H1 (cell line): Measurements from ENCODE around the gene PHOSPHO1.
A peak's percentile ranks its signal among the peaks of the same experiment; 100 is the strongest.

Source experiments
- CEBPB ChIP-seq: IDR thresholded peaks from 2 replicates; pipeline ENCODE4 v1.6.1; 2012; ENCODE audit warnings: low read depth, low read length
- CHD2 ChIP-seq: IDR thresholded peaks from 2 replicates; pipeline ENCODE4 v1.6.1; 2012; ENCODE audit warnings: low read length, improper control_type of control experiment
- CTCF ChIP-seq, 3 experiments: IDR thresholded peaks; 1 replicate in 2 of 3; 2 replicates in 1 of 3; pipeline versions ENCODE4 v1.5.1 to v1.6.1; 2011; ENCODE audit warnings: low read length in 3 of 3, mild to moderate bottlenecking in 3 of 3, inconsistent platforms in 2 of 3, low read depth in 1 of 3, moderate library complexity in 1 of 3; ENCODE audit not compliant: insufficient read depth in 1 of 3; ENCODE audit errors: control extremely low read depth in 1 of 3
- HDAC6 ChIP-seq: IDR thresholded peaks from one replicate; pipeline ENCODE4 v1.7.1; 2012; ENCODE audit warnings: low read depth, mild to moderate bottlenecking, inconsistent platforms, low read length, moderate library complexity
- JUND ChIP-seq: IDR thresholded peaks from 2 replicates; pipeline ENCODE4 v1.6.1; 2011; ENCODE audit warnings: mild to moderate bottlenecking, improper control_type of control experiment, low read length
- MAX ChIP-seq: IDR thresholded peaks from 2 replicates; pipeline ENCODE4 v1.6.1; 2012; ENCODE audit warnings: inconsistent platforms
- POLR2A ChIP-seq, 2 experiments: IDR thresholded peaks; 1 replicate in 1 of 2; 2 replicates in 1 of 2; pipeline ENCODE4 v1.6.1; 2011; ENCODE audit warnings: low read depth in 2 of 2, low read length in 2 of 2, mild to moderate bottlenecking in 2 of 2; ENCODE audit errors: control extremely low read depth in 1 of 2
- POLR2AphosphoS5 ChIP-seq: IDR thresholded peaks from 2 replicates; pipeline ENCODE4 v1.6.1; 2011; ENCODE audit warnings: low read depth, low read length
- SRF ChIP-seq: IDR thresholded peaks from 2 replicates; pipeline ENCODE4 v1.6.1; 2011; ENCODE audit warnings: mild to moderate bottlenecking, low read depth, low read length, moderate library complexity
- USF2 ChIP-seq: IDR thresholded peaks from 2 replicates; pipeline ENCODE4 v1.6.1; 2011; ENCODE audit warnings: low read length, improper control_type of control experiment

GRCh38 chr17:49191409-49191916, 39.1 kb downstream of the PHOSPHO1 start:
- TF ChIP-seq CTCF (IDR thresholded peaks at IDR 0.05; ENCODE audit: control extremely low read depth in 1 of 3, insufficient read depth in 1 of 3, low read depth in 1 of 3, low read length in 3 of 3) (peak in 1 of 3 experiments; percentile 8; a peak in 1 of 4 replicates), POLR2A (IDR thresholded peaks at IDR 0.05; ENCODE audit: control extremely low read depth in 1 of 2, low read depth in 2 of 2, low read length in 2 of 2) (no peak), JUND (no peak), HDAC6 (no peak), SRF (no peak), CEBPB (no peak), CHD2 (no peak), USF2 (no peak), POLR2AphosphoS5 (no peak), MAX (no peak)
